GM23338 (cell line): Measurements from ENCODE around the gene FTO. TPM values are rescaled to one million over a fixed set of nuclear protein-coding genes. Genes with fewer than 3 reads are reported as not detected.

ENCODE experiments used
- ATAC-seq: fragments of 200-7000 bp; cut with Tn5 transposase; 3 replicates; pipeline ENCODE4 v1.9.1; 2020
- DNase-seq: peaks from one replicate; pipeline ENCODE4 v3.0.0-alpha.2; 2015; ENCODE audit warnings: low spot score
- H2AFZ ChIP-seq: fragments of 200-600 bp; sonication (generic); 2 replicates; pipeline ENCODE4 v1.8.0; 2016; ENCODE audit warnings: antibody characterized with exemption, mild to moderate bottlenecking, moderate library complexity
- H3F3A ChIP-seq: fragments of 200-600 bp; sonication (generic); replicated peaks from 2 replicates; pipeline ENCODE4 v1.8.0; 2017; ENCODE audit warnings: antibody characterized with exemption, mixed run types, low read depth
- H3K27ac ChIP-seq: fragments of 200-600 bp; sonication (generic); 2 replicates; pipeline ENCODE4 v1.6.1; 2016; ENCODE audit warnings: low read depth
- H3K27me3 ChIP-seq: fragments of 200-600 bp; sonication (generic); 2 replicates; pipeline ENCODE4 v1.8.0; 2016; ENCODE audit warnings: mild to moderate bottlenecking, mixed run types, moderate library complexity; ENCODE audit not compliant: insufficient read depth
- H3K36me3 ChIP-seq: fragments of 200-600 bp; sonication (generic); 2 replicates; pipeline ENCODE4 v1.8.0; 2016; ENCODE audit warnings: mild to moderate bottlenecking; ENCODE audit not compliant: insufficient read depth
- H3K4me1 ChIP-seq: fragments of 200-600 bp; sonication (generic); 2 replicates; pipeline ENCODE4 v1.8.0; 2016; ENCODE audit warnings: mild to moderate bottlenecking, moderate library complexity; ENCODE audit not compliant: insufficient read depth
- H3K4me2 ChIP-seq: fragments of 200-600 bp; sonication (generic); 2 replicates; pipeline ENCODE4 v1.7.1; 2017; ENCODE audit warnings: mixed run types
- H3K4me3 ChIP-seq: fragments of 200-600 bp; sonication (generic); 2 replicates; pipeline ENCODE4 v1.6.1; 2016; ENCODE audit warnings: mixed run types
- H3K79me2 ChIP-seq: fragments of 200-600 bp; sonication (generic); replicated peaks from 2 replicates; pipeline ENCODE4 v1.8.0; 2017; ENCODE audit warnings: mild to moderate bottlenecking; ENCODE audit not compliant: insufficient read depth
- H3K9me2 ChIP-seq: fragments of 200-600 bp; sonication (generic); 2 replicates; pipeline ENCODE4 v1.8.0; 2017; ENCODE audit not compliant: insufficient read depth
- H4K20me1 ChIP-seq: fragments of 200-600 bp; sonication (generic); replicated peaks from 2 replicates; pipeline ENCODE4 v1.8.0; 2017; ENCODE audit warnings: mild to moderate bottlenecking; ENCODE audit not compliant: insufficient read depth
- H3K27ac Mint-ChIP-seq: 2 replicates; pipeline ENCODE4 v1.8.0; 2020; ENCODE audit warnings: inconsistent platforms, mild to moderate bottlenecking, moderate library complexity, mixed read lengths
- H3K27me3 Mint-ChIP-seq: 3 replicates; pipeline ENCODE4 v1.8.0; 2022; ENCODE audit warnings: low read depth, mild to moderate bottlenecking, moderate library complexity, mixed read lengths, inconsistent platforms; ENCODE audit not compliant: insufficient read depth, poor library complexity
- H3K36me3 Mint-ChIP-seq: 3 replicates; pipeline ENCODE4 v1.8.0; 2021; ENCODE audit warnings: low read depth, mild to moderate bottlenecking, inconsistent platforms, moderate library complexity, mixed read lengths
- H3K4me1 Mint-ChIP-seq: 3 replicates; pipeline ENCODE4 v1.8.0; 2020; ENCODE audit warnings: mild to moderate bottlenecking, inconsistent platforms, mixed read lengths
- H3K4me3 Mint-ChIP-seq: 3 replicates; pipeline ENCODE4 v1.8.0; 2021; ENCODE audit warnings: moderate library complexity, mild to moderate bottlenecking, inconsistent platforms, mixed read lengths
- H3K9me3 Mint-ChIP-seq: 3 replicates; pipeline ENCODE4 v1.8.0; 2020; ENCODE audit warnings: moderate library complexity, mild to moderate bottlenecking, inconsistent platforms, mixed read lengths
- CTCF ChIP-seq, 2 experiments: fragments of 200-600 bp in 1 of 2; sonication (generic) in 1 of 2; conservative IDR thresholded peaks; 2 replicates each; pipeline versions ENCODE4 v1.5.1 to v1.6.1; 2016 to 2017; ENCODE audit warnings: antibody characterized with exemption in 2 of 2, low read depth in 2 of 2, mild to moderate bottlenecking in 2 of 2, moderate library complexity in 1 of 2
- ETS1 ChIP-seq: IDR thresholded peaks from 2 replicates; pipeline ENCODE4 v1.6.1; 2016; ENCODE audit warnings: antibody characterized with exemption
- EZH2 ChIP-seq: fragments of 200-600 bp; sonication (generic); IDR thresholded peaks from one replicate; pipeline ENCODE4 v1.8.0; 2017; ENCODE audit warnings: antibody characterized with exemption, mild to moderate bottlenecking, low read depth; ENCODE audit not compliant: unreplicated experiment
- JUNB ChIP-seq: IDR thresholded peaks from one replicate; pipeline ENCODE4 v1.6.1; 2016; ENCODE audit warnings: antibody characterized with exemption; ENCODE audit not compliant: unreplicated experiment
- NANOG ChIP-seq: IDR thresholded peaks from 2 replicates; pipeline ENCODE4 v1.6.1; 2016; ENCODE audit warnings: antibody characterized with exemption, borderline replicate concordance
- POLR2AphosphoS5 ChIP-seq: IDR thresholded peaks from 2 replicates; pipeline ENCODE4 v1.6.1; 2016; ENCODE audit warnings: antibody characterized with exemption, low read depth
- REST ChIP-seq: IDR thresholded peaks from one replicate; pipeline ENCODE4 v1.6.1; 2018; ENCODE audit warnings: antibody characterized with exemption; ENCODE audit not compliant: unreplicated experiment
- STAT1 ChIP-seq: IDR thresholded peaks from one replicate; pipeline ENCODE4 v1.6.1; 2016; ENCODE audit warnings: antibody characterized with exemption; ENCODE audit not compliant: unreplicated experiment
- ZNF114 ChIP-seq: fragments of 250-450 bp; sonication (Bioruptor Pico); IDR thresholded peaks from 2 replicates; pipeline ENCODE4 v1.5.0; 2020; ENCODE audit warnings: mild to moderate bottlenecking, moderate library complexity
- ZNF331 ChIP-seq: fragments of 250-450 bp; sonication (Bioruptor Pico); IDR thresholded peaks from 2 replicates; pipeline ENCODE4 v1.5.0; 2020; ENCODE audit warnings: low read depth, mild to moderate bottlenecking, moderate library complexity
- ZNF462 ChIP-seq: fragments of 250-450 bp; sonication (Bioruptor Pico); IDR thresholded peaks from 2 replicates; pipeline ENCODE4 v1.5.0; 2020; ENCODE audit warnings: mild to moderate bottlenecking, moderate library complexity
- polyA plus RNA-seq: library from polyadenylated mRNA; unstranded; fragments of >200 nt; fragmentation: Nextera tagmentation; extraction: Ambion mirVana; gene quantifications from 2 replicates; pipeline ENCODE4 v1.2.1, GENCODE V29; 2016
- total RNA-seq: library from RNA; depleted of rRNA; stranded (reverse); fragments of >200 nt; shearing (Covaris generic); gene quantifications from 2 replicates; pipeline ENCODE4 v1.2.3, GENCODE V29; 2014

The FTO gene
- total and polyA plus RNA-seq, 2 experiments from 2014 or later, result 17.7 to 69.6 TPM

GRCh38 chr16:54129810-54130209 lies 425.9 kb downstream of the FTO start (continued):
- TF ChIP-seq ZNF114 (CRISPR knock-in tag) (no peak), REST (no peak), CTCF (conservative IDR thresholded peaks at IDR 0.05; ENCODE audit: low read depth in 2 of 2) (no peak)

GRCh38 chr16:54135361-54136275 lies 431.7 kb downstream of the FTO start:
- 0 out of 2 replicates have a peak, but pooled peaks cover 10% of the 10 kb centered on the region for H3K4me1 ChIP-seq
- no peak for TF ChIP-seq ETS1
- no peak for TF ChIP-seq ZNF114 (CRISPR knock-in tag)
- TF ChIP-seq NANOG, result no peak
- no peak for TF ChIP-seq ZNF331 (CRISPR knock-in tag)
- no peak for TF ChIP-seq JUNB
- TF ChIP-seq ZNF462 (CRISPR knock-in tag), result no peak
- TF ChIP-seq POLR2AphosphoS5, result no peak
- TF ChIP-seq EZH2, result no peak
- TF ChIP-seq STAT1, result no peak

More at GRCh38 chr16:54135361-54136275, 431.7 kb downstream of the FTO start:
- H3K36me3 ChIP-seq, result no peaks in the 10 kb centered on the region
- H3K9me2 ChIP-seq, result 0 out of 2 replicates have a peak, but pooled peaks cover 7% of the 10 kb centered on the region
- H3K4me3 ChIP-seq, result no peak overlapping the region
- Mint-ChIP-seq H3K36me3 (no peaks in the 10 kb centered on the region), H3K27me3 (peaks cover 4% of the 10 kb centered on the region), H3K27ac (no peak overlapping the region), H3K4me3 (no peak overlapping the region), H3K4me1 (peaks cover 7% of the 10 kb centered on the region; the same call in 2 of the 3 replicates), H3K9me3 (no peaks in the 10 kb centered on the region; the same call in 2 of the 3 replicates)
- no peak overlapping the region for H2AFZ ChIP-seq
- no peak for DNase-seq
- no peaks in the 10 kb centered on the region for H4K20me1 ChIP-seq
- H3K27ac ChIP-seq, result no peak overlapping the region
- no peaks in the 10 kb centered on the region for H3K79me2 ChIP-seq
- H3K27me3 ChIP-seq, result no peaks in the 10 kb centered on the region
- ATAC-seq, result no peak
- H3K4me2 ChIP-seq, result no peak overlapping the region
- no peaks in the 10 kb centered on the region for H3F3A ChIP-seq
